ENCODE results near the gene ELAC2. TPM values are rescaled to one million over a fixed set of nuclear protein-coding genes. Genes with fewer than 3 reads are reported as not detected.

The ELAC2 gene
- total and polyA plus RNA-seq, 11 donors = 28.2 to 114 (median 66.8) TPM

GRCh38 chr17:12996941-12997340 is 20.9 kb downstream of the ELAC2 start:
- ATAC-seq = no peak
- H3K9me3 ChIP-seq = no peaks in the 10 kb centered on the region
- peaks cover 0 to 4% (median 0%) of the 10 kb centered on the region in 12 donors for H3K4me1 ChIP-seq
- H3K36me3 ChIP-seq = peaks cover 0 to 100% (median 100%) of the 10 kb centered on the region in 9 donors
- no peak overlapping the region for H3K27ac ChIP-seq
- TF ChIP-seq POLR2A (IDR thresholded peaks at IDR 0.05) = no peak
- no peak for TF ChIP-seq CTCF (IDR thresholded peaks at IDR 0.05)
- H3K27me3 ChIP-seq = no peaks in the 10 kb centered on the region
- no peak overlapping the region for H3K4me3 ChIP-seq
- 76 to 96% (median 89%) methylated on average over 3 to 5 of the region's 5 CpGs for WGBS, 4 donors
- no peak for DNase-seq
- intact Hi-C loops (cut with DNase I) = loop anchor here in 1 of 10 donors (10.0 kb wide), 1 partner anchor 212 kb away; the partner anchor contains the start of gene ARHGAP44

- intact Hi-C loops (cut with DNase I) = loop anchor here in 1 of 10 donors (10.0 kb wide), 1 partner anchor 212 kb away; the partner anchor contains the start of gene ARHGAP44
- Histone ChIP-seq H3K9me3 (no peaks in the 10 kb centered on the region), H3K4me3 (no peak overlapping the region), H3K27me3 (no peaks in the 10 kb centered on the region), H3K4me1 (no peaks in the 10 kb centered on the region), H3K27ac (no peak overlapping the region), H3K36me3 (peaks cover 0 to 100% (median 100%) of the 10 kb centered on the region in 9 donors)
- ATAC-seq = no peak
- DNase-seq = no peak
- 94 to 97% (median 95%) methylated on average over 10 of the region's 10 CpGs for WGBS, 4 donors
- TF ChIP-seq POLR2A (IDR thresholded peaks at IDR 0.05) = no peak
- no peak for TF ChIP-seq CTCF (IDR thresholded peaks at IDR 0.05)
Observed at GRCh38 chr17:12996357-12996756, 21.5 kb downstream of the ELAC2 start.

- Histone ChIP-seq H3K36me3 (peaks cover 0 to 100% (median 100%) of the 10 kb centered on the region in 9 donors), H3K9me3 (no peaks in the 10 kb centered on the region), H3K27ac (no peak overlapping the region), H3K4me1 (no peaks in the 10 kb centered on the region), H3K4me3 (no peak overlapping the region), H3K27me3 (no peaks in the 10 kb centered on the region)
- no peak for TF ChIP-seq POLR2A (IDR thresholded peaks at IDR 0.05)
- TF ChIP-seq CTCF (IDR thresholded peaks at IDR 0.05) = no peak
- ATAC-seq = no peak
- WGBS, 4 donors = 95 to 97% (median 95%) methylated on average over 14 to 19 of the region's 19 CpGs
- DNase-seq = no peak
- intact Hi-C loops (cut with DNase I) = loop anchor here in 1 of 10 donors (10.0 kb wide), 1 partner anchor 211 kb away; the partner anchor contains the start of gene ARHGAP44
Observed at GRCh38 chr17:12995896-12996295, 21.9 kb downstream of the ELAC2 start.

- Histone ChIP-seq H3K4me1 (peaks cover 0 to 5% (median 0%) of the 10 kb centered on the region in 12 donors), H3K27me3 (no peaks in the 10 kb centered on the region), H3K4me3 (no peak overlapping the region), H3K9me3 (no peaks in the 10 kb centered on the region), H3K27ac (no peak overlapping the region), H3K36me3 (peaks cover 0 to 100% (median 98%) of the 10 kb centered on the region in 9 donors)
- TF ChIP-seq POLR2A (IDR thresholded peaks at IDR 0.05) = no peak
- 86 to 95% (median 93%) methylated on average over 11 of the region's 11 CpGs for WGBS, 4 donors
- ATAC-seq = no peak
- intact Hi-C loops (cut with DNase I) = loop anchor here in 1 of 10 donors (10.0 kb wide), 1 partner anchor 210 kb away; the partner anchor contains the start of gene ARHGAP44
- DNase-seq = no peak
Observed at GRCh38 chr17:12995106-12995895, 22.5 kb downstream of the ELAC2 start.
